ENCODE results near the gene MUC4.
"Not testable (repeated sequence)": the region's sequence is repeated elsewhere in the genome, so short reads cannot be mapped to it uniquely, and the experiment has no call there.

The MUC4 gene

GRCh38 chr3:195777975-195778374, 33.8 kb downstream of the MUC4 start:
- DNase-seq: no peak

DNA sequence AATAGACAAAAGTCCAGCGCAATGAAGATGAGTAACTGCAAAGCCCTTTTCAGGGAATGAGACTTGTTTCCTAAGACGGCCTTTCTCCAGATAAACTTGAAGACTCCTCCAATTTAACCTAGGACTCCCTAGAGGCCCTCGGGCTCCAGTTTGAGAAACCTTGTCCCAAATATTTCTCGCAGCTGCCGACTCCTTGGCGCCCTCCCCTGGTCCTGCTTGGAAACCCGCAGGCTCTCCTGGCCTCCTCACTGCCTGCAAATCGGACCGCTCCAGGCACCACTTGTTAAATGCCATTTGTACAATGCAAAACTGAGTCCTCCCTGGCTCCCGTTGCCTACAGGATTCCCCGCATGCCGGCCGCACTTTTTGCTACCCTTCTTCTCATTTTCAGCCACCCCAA, 36.8 kb downstream of the MUC4 start:
- DNase-seq: peak; percentile 81

GRCh38 chr3:195773956-195774537, 37.7 kb downstream of the MUC4 start:
- DNase-seq: no peak

DNA sequence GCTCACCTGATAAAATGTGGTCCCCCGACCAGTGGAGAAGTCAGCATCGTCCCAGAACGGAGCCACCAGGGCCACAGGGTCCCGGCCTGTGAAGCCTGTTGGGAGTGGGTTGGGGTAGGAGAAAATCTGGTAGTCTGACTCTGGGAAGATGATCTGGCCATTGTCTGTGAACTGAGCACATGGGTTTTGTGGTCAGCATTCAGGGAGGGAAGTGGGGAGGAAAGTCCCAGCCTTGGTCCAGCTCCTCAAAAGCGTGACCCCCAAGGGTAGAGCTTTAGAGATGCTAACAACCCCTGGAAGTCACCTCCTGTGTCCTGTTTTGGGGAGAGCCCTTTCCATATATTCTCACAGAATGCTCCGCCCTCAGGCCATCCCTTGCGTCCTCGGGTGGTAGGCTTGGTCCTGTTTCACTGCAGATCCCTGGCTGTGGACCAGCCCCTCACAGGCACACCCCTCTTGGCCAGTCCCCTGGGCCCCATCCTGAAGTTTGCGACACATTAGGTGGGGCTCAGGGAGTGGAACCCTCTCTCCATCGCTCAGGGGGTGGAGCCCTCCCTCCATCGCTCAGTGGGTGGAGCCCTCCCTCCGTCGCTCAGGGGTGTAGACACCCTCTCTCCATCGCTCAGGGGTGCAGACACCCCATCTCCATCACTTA, 40.0 kb downstream of the MUC4 start:
- DNase-seq: no peak

DNA sequence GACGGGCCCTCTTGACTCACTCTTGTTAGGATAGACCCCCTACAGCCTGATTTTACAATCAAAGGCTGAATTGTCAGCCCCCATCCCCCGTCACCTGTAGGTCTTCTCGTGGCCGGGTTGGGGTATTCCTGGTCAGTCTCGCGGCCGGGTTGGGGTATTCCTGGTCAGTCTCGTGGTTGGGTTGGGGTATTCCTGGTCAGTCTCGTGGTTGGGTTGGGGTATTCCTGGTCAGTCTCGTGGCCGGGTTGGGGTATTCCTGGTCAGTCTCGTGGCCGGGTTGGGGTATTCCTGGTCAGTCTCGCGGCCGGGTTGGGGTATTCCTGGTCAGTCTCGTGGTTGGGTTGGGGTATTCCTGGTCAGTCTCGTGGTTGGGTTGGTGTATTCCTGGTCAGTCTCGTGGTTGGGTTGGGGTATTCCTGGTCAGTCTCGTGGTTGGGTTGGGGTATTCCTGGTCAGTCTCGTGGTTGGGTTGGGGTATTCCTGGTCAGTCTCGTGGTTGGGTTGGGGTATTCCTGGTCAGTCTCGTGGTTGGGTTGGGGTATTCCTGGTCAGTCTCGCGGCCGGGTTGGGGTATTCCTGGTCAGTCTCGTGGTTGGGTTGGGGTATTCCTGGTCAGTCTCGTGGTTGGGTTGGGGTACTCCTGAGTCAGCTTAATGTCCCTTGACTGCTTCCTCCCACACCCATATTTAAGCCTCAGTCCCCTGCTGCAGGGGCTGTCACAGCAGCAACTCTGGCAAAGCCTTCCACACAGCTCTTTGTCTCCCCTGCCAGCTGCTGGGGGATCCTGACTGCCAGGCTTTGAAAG, 40.7 kb downstream of the MUC4 start:
- DNase-seq: not testable (repeated sequence)

- DNase-seq: no peak
These were observed 41.5 kb downstream of the MUC4 start for GRCh38 chr3:195770081-195770840.

- no peak for DNase-seq
These were observed 42.2 kb downstream of the MUC4 start for GRCh38 chr3:195769551-195769950.

- DNase-seq: no peak
These were observed 42.9 kb downstream of the MUC4 start for GRCh38 chr3:195768831-195769303.

GRCh38 chr3:195768414-195768813, 43.3 kb downstream of the MUC4 start:
- DNase-seq: no peak

- DNase-seq: no peak
These were observed 43.9 kb downstream of the MUC4 start for GRCh38 chr3:195767792-195768191.

DNA sequence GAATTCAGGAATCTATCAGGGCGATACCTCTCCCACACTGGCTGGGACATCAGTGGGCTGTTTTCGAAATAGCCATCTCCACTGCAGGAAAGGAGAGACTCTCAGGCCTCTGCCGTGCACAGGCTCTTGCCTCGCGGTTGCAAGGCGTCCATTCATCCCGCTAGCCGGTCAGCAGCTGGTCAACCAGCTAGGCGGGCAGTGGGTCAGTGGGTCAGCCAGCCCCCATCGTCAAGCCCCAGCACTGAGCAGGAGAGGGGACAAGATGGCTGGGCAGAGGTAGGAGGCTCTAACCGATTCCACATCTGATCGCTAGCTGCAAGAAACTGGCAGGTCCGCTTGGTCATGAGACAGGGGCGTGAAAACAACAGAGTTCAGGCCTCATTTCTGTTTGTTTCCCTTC, 45.1 kb downstream of the MUC4 start:
- no peak for DNase-seq

- DNase-seq: no peak
These were observed 46.6 kb downstream of the MUC4 start for GRCh38 chr3:195764961-195765706.

GRCh38 chr3:195763843-195764825, 47.6 kb downstream of the MUC4 start:
- no peak for DNase-seq

DNA sequence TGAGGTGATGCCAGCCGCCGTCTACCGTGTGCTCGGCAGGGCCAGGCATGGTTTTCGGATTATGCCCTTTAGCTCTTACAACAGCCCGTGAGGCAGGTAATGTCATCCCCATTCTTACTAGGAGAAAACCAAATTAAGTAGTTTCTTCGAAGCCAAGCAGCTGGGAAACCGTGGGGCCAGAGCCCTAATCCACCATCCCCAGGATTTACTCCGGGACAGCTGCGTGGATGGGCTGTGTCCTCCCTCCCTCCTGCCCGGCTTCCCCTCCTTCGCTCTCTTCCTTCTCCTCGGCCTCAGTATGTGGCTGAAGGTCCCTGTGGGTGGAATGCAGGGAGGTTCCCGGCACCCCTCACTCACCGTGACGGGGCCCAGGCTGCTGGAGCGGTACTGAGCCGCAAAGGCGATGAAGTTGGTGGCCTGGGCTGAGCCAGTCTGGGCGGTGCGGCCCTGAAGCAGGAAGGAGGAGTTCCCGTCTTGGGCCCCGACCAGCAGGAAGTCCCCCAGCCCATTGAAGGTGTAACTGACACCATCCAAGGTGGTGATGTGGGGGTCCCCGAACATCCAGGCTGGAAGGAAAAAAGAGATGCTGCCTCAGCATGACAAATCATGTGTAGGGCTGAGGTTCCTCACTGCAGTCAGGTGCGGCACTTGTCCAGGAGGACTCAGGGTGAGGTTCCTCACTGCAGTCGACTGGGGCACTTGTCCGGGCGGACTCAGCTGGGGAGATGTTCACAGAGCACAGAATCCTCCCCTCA, 48.5 kb downstream of the MUC4 start:
- DNase-seq: peak; percentile 80

DNA sequence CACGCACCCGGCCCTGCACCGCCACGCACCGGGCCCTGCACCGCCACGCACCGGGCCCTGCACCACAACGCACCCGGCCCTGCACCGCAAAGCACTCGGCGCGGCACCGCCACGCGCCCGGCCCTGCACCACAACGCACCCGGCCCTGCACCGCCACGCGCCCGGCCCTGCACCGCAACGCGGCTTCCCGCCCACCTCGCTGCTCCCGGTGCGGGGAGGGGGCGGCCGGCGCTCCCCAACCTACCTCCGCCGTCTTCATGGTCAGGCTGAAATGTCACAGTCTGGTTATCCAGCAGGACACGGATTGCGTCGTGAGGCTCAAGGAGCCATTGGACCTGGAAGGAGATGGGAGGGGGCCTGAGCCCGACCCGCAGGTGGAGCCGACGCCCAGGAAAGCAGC, 49.1 kb downstream of the MUC4 start:
- DNase-seq: no peak

DNA sequence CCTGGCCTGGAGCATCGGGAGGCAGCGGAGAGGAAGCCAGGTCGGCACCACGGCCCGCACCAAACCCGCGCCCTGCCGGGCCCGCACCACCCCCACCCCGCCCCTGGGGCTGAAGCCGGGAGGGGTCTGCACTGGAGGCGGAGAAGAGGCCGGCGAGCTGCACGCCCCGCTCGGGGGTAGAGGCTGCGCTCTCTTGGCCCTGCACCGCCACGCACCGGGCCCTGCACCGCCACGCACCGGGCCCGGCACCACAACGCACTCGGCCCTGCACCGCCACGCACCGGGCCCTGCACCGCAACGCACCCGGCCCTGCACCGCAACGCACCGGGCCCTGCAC, 49.5 kb downstream of the MUC4 start:
- DNase-seq: no peak

GRCh38 chr3:195761567-195762248, 50.0 kb downstream of the MUC4 start:
- DNase-seq: no peak

GRCh38 chr3:195761123-195761566, 50.6 kb downstream of the MUC4 start:
- no peak for DNase-seq

- DNase-seq: no peak
These were observed 51.2 kb downstream of the MUC4 start for GRCh38 chr3:195760345-195761122.
